Sigmoid colon (tissue), 7 donors: ENCODE measurements around the gene PCDHA3. TPM values are rescaled to one million over a fixed set of nuclear protein-coding genes. Genes with fewer than 3 reads are reported as not detected.

Experiments
- DNase-seq: peaks from one replicate; pipeline ENCODE4 v3.0.0-alpha.2; 2019
- H3K27ac ChIP-seq, 4 donors: fragments of 200-600 bp; sonication (generic); one replicate each; pipeline ENCODE4 v1.5.1; 2016 to 2019; ENCODE audit warnings: mild to moderate bottlenecking in 1 of 4
- H3K27me3 ChIP-seq, 3 donors: fragments of 200-600 bp; sonication (generic); one replicate each; pipeline ENCODE4 v1.5.1; 2019; ENCODE audit warnings: mild to moderate bottlenecking in 1 of 3
- H3K36me3 ChIP-seq, 4 donors: fragments of 200-600 bp; sonication (generic); one replicate each; pipeline ENCODE4 v1.5.1; 2016 to 2019
- H3K4me1 ChIP-seq, 4 donors: fragments of 200-600 bp; sonication (generic); one replicate each; pipeline ENCODE4 v1.5.1; 2017 to 2019
- H3K4me3 ChIP-seq, 4 donors: fragments of 200-600 bp; sonication (generic); one replicate each; pipeline ENCODE4 v1.5.1; 2017 to 2019; ENCODE audit warnings: mild to moderate bottlenecking in 2 of 4, moderate library complexity in 1 of 4
- H3K9me3 ChIP-seq, 4 donors: fragments of 200-600 bp in 3 of 4; sonication (generic) in 3 of 4; one replicate each; pipeline versions ENCODE4 v1.5.1 to v1.6.1; 2013 to 2019
- EP300 ChIP-seq, 4 donors: sonication (generic); formaldehyde crosslinking; IDR thresholded peaks; one replicate each; pipeline ENCODE4 v1.6.1; 2017; ENCODE audit warnings: antibody characterized with exemption in 4 of 4
- POLR2A ChIP-seq, 2 donors: fragments of 450-650 bp; IDR thresholded peaks; one replicate each; pipeline ENCODE4 v1.6.1; 2016; ENCODE audit warnings: antibody characterized with exemption in 2 of 2, mild to moderate bottlenecking in 2 of 2, moderate library complexity in 2 of 2
- POLR2AphosphoS5 ChIP-seq, 4 donors: sonication (generic); formaldehyde crosslinking; IDR thresholded peaks; one replicate each; pipeline ENCODE4 v1.6.1; 2017; ENCODE audit warnings: antibody characterized with exemption in 4 of 4
- WGBS, 2 donors: extraction: QIAGEN DNeasy Blood & Tissue Kit; methylation state at CpG; one replicate each; pipeline ENCODE4 v1.1.7; 2013; 5-methylcytosine and 5-hydroxymethylcytosine counted together
- intact Hi-C: fragments of 100-400 bp; cut with DNase I; formaldehyde crosslinking; loops from one replicate; pipeline ENCODE4 v1.15.1; 2023
- polyA plus RNA-seq, 3 donors: library from polyadenylated mRNA; stranded (reverse); fragments of 200-250 nt; gene quantifications; one replicate each; pipeline ENCODE4 v1.2.3, GENCODE V29; 2013
- total RNA-seq, 4 donors: library from RNA; depleted of rRNA; stranded (reverse); fragments of >200 nt; gene quantifications; one replicate each; pipeline ENCODE4 v1.1.0, GENCODE V29; 2016
- TF ChIP-seq, protein P1 (sequence below), 4 experiments: fragments of 450-650 bp in 3 of 4; fragments of 200-600 bp in 1 of 4; IDR thresholded peaks; one replicate each; pipeline ENCODE4 v1.5.1; 2016 to 2019; ENCODE audit warnings: antibody characterized with exemption in 4 of 4, mild to moderate bottlenecking in 3 of 4, moderate library complexity in 2 of 4
- donor health status: healthy with polysubstance abuse.
- donor health status: Bipolar disorder and iron deficiency.
- donor health status: healthy.

The PCDHA3 gene
- total RNA-seq, result 1 to 10 TPM in 3 of 4 donors, under 1 TPM in 1; 0.68 to 1.2 (median 1.1) TPM
- polyA plus RNA-seq, result under 1 TPM in 1 of 3 donors, not detected in 2; 0.17 TPM

DNA sequence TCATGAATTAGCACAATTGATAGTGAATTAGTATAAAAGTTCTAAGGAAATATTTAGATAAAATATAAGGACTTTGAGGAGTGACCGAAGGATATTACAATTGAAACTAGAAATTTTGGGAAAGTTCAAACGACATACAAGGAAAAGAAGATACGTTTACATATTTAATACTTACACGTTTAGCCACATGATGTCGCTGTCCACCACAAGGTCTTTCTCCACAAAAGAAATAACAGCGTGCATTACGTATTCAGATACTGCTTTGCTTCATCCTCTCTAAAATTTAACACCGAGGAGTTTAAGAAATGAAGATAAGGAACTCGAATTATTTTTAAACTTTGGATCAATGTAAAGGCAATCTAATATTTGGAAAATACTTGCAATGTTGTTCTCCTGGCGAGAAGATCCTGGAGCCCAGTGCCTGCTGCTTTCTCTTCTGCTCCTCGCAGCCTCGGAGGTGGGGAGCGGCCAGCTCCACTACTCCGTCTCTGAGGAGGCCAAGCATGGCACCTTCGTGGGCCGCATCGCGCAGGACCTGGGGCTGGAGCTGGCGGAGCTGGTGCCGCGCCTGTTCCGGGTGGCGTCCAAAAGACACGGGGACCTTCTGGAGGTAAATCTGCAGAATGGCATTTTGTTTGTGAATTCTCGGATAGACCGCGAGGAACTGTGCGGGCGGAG is at the start of gene PCDHA3:
Gene PCDHA3 (plus strand): TSS at position 242 of the 678 bp plus-strand sequence.
- 24 to 55% methylated on average over 29 of the region's 29 CpGs for WGBS, 2 donors
- Histone ChIP-seq H3K27ac (peak within 1 kb of the TSS in 1 of 4 donors; percentile 51), H3K4me1 (no peaks in the 10 kb centered on the region), H3K4me3 (peak within 1 kb of the TSS in 3 of 4 donors; percentile 34 to 43 (median 42)), H3K9me3 (peaks cover 0 to 25% (median 15%) of the 10 kb centered on the region in 4 donors), H3K27me3 (peaks cover 0 to 73% (median 0%) of the 10 kb centered on the region in 3 donors), H3K36me3 (no peaks in the 10 kb centered on the region)
- no peak for TF ChIP-seq POLR2AphosphoS5 (IDR thresholded peaks at IDR 0.05)
- TF ChIP-seq POLR2A (IDR thresholded peaks at IDR 0.05), result no peak
- TF ChIP-seq, protein P1, sequence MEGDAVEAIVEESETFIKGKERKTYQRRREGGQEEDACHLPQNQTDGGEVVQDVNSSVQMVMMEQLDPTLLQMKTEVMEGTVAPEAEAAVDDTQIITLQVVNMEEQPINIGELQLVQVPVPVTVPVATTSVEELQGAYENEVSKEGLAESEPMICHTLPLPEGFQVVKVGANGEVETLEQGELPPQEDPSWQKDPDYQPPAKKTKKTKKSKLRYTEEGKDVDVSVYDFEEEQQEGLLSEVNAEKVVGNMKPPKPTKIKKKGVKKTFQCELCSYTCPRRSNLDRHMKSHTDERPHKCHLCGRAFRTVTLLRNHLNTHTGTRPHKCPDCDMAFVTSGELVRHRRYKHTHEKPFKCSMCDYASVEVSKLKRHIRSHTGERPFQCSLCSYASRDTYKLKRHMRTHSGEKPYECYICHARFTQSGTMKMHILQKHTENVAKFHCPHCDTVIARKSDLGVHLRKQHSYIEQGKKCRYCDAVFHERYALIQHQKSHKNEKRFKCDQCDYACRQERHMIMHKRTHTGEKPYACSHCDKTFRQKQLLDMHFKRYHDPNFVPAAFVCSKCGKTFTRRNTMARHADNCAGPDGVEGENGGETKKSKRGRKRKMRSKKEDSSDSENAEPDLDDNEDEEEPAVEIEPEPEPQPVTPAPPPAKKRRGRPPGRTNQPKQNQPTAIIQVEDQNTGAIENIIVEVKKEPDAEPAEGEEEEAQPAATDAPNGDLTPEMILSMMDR (IDR thresholded peaks at IDR 0.05), result peak in 1 of 4 experiments; percentile 11
- intact Hi-C loops, result no loop called here
- DNase-seq, result no peak

DNA sequence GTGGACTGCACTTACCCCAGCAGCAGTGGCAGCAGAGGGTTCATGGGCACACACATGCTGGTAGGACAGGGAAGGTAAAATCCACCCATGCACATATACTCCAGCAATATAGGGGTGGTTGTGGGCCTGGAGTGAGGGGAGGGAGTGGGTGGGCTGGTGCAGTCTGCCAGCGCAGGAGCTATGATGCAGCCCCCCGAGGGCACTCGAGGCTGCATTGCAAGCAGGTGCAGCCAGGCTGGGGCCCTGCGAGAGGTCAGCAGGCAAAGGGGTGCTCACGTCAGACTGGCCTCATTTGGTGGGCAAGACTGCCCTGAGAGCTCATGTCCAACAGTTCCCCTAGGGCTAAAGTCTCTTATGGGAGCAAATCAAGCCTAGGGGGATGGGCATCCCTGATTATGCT is 47.3 kb upstream of the PCDHA3 start:
- H3K27ac ChIP-seq, result no peak overlapping the region
- intact Hi-C loops, result no loop called here
- H3K9me3 ChIP-seq, result peaks cover 0 to 27% (median 17%) of the 10 kb centered on the region in 4 donors
- WGBS, 2 donors, result 85 to 86% methylated on average over 5 of the region's 5 CpGs
- no peak overlapping the region for H3K4me3 ChIP-seq
- TF ChIP-seq POLR2AphosphoS5 (IDR thresholded peaks at IDR 0.05) (no peak), POLR2A (IDR thresholded peaks at IDR 0.05) (no peak), EP300 (IDR thresholded peaks at IDR 0.05) (no peak)
- TF ChIP-seq, protein P1 (IDR thresholded peaks at IDR 0.05), result no peak
- H3K27me3 ChIP-seq, result no peaks in the 10 kb centered on the region
- DNase-seq, result no peak
- H3K36me3 ChIP-seq, result no peaks in the 10 kb centered on the region
- H3K4me1 ChIP-seq, result no peaks in the 10 kb centered on the region

DNA sequence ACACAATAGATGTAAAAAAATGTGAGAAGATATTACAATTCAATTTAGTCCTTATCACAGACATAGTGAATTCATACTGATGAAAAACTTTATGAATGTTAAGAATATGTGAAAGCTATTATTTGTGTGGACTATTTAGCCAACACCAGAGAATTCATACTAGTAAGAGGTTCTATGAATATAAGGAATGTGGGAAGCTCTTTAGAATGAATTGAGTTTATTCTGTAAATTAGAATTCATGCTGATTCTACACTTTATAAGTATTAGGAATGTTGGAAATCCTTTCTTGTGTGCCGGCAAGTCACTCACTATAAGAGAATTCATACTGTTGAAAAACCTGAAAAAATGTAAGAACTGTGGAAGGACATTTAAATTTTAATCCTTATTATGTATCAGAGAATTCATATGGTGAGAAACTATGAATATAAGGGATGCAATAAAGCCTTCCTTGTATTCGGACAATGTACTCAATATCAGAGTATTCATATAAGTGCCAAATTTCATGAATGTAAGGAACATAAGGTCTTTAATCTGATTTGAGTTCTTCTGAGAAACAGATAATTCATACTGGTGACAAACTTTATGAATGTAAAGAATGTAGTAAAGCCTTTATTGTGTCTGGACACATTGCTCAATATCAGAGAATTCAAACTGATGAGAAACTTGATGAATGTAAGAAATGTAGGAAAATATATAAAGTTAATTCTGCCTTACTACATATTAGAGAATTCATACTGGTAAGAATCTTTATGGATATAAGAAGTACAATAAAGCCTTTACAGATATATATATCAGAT is 36.5 kb upstream of the PCDHA3 start:
- Histone ChIP-seq H3K4me3 (no peak overlapping the region), H3K9me3 (peaks cover 11 to 80% (median 51%) of the 10 kb centered on the region in 4 donors), H3K36me3 (no peaks in the 10 kb centered on the region), H3K27me3 (no peaks in the 10 kb centered on the region), H3K4me1 (no peaks in the 10 kb centered on the region), H3K27ac (no peak overlapping the region)
- DNase-seq, result no peak
- intact Hi-C loops, result no loop called here
- TF ChIP-seq, protein P1 (IDR thresholded peaks at IDR 0.05), result no peak
- TF ChIP-seq POLR2A (IDR thresholded peaks at IDR 0.05) (no peak), EP300 (IDR thresholded peaks at IDR 0.05) (no peak), POLR2AphosphoS5 (IDR thresholded peaks at IDR 0.05) (no peak)
- WGBS, 2 donors, result 86 to 87% methylated on average over 2 of the region's 2 CpGs

DNA sequence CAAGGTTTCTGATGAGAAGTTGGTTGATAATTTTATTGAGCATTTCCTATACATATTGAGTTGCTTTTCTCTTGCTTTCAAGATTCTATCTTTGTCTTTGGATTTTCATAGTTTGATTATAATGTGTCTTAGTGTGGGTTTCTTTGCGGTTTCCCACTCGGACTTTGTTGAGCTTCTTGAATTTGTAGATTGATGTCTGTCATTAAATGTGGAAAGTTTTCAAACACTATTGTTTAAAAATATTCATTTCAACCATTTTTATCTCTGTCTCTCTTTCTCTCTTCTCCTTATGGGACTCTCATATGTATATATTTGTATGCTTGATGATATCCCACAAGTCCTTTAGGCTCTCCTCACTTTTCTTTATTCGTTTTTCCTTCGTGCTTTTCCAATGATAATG is 33.4 kb upstream of the PCDHA3 start:
- DNase-seq, result no peak

More for the DNA sequence above, 33.4 kb upstream of the PCDHA3 start:
- Histone ChIP-seq H3K9me3 (peaks cover 11 to 74% (median 46%) of the 10 kb centered on the region in 4 donors), H3K27ac (no peak overlapping the region), H3K4me1 (no peaks in the 10 kb centered on the region), H3K36me3 (no peaks in the 10 kb centered on the region), H3K4me3 (no peak overlapping the region), H3K27me3 (no peaks in the 10 kb centered on the region)
- TF ChIP-seq POLR2AphosphoS5 (IDR thresholded peaks at IDR 0.05) (no peak), EP300 (IDR thresholded peaks at IDR 0.05) (no peak), POLR2A (IDR thresholded peaks at IDR 0.05) (no peak)
- TF ChIP-seq, protein P1 (IDR thresholded peaks at IDR 0.05), result no peak
- intact Hi-C loops, result no loop called here
- 84 to 90% methylated on average over 4 of the region's 4 CpGs for WGBS, 2 donors
